Measurements from ENCODE around the gene NCBP3. TPM values are rescaled to one million over a fixed set of nuclear protein-coding genes. Genes with fewer than 3 reads are reported as not detected.

The NCBP3 gene, protein sequence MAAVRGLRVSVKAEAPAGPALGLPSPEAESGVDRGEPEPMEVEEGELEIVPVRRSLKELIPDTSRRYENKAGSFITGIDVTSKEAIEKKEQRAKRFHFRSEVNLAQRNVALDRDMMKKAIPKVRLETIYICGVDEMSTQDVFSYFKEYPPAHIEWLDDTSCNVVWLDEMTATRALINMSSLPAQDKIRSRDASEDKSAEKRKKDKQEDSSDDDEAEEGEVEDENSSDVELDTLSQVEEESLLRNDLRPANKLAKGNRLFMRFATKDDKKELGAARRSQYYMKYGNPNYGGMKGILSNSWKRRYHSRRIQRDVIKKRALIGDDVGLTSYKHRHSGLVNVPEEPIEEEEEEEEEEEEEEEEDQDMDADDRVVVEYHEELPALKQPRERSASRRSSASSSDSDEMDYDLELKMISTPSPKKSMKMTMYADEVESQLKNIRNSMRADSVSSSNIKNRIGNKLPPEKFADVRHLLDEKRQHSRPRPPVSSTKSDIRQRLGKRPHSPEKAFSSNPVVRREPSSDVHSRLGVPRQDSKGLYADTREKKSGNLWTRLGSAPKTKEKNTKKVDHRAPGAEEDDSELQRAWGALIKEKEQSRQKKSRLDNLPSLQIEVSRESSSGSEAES
- total RNA-seq (10 to 100 TPM; 23.8 to 38.5 TPM), polyA plus RNA-seq (ENCODE audit: insufficient read length in 2 of 2) (10 to 100 TPM; 49.9 to 63.2 TPM)
- long read RNA-seq, donor 1, full-length matches to known transcripts, result 1 of 1 reads
- long read RNA-seq, donor 1, partial matches to known transcripts, result 0 of 1 reads
- long read RNA-seq, donor 1, other reads (novel, unspliced or antisense), result 0 of 1 reads
- long read RNA-seq, donor 2, partial matches to known transcripts, result 0 of 1 reads
- long read RNA-seq, donor 2, other reads (novel, unspliced or antisense), result 0 of 1 reads
- long read RNA-seq, donor 3, full-length matches to known transcripts, result 2 of 2 reads
- long read RNA-seq, donor 3, partial matches to known transcripts, result 0 of 2 reads
- long read RNA-seq, donor 3, other reads (novel, unspliced or antisense), result 0 of 2 reads
- long read RNA-seq, donor 4, partial matches to known transcripts, result 0 of 1 reads
- long read RNA-seq, donor 4, other reads (novel, unspliced or antisense), result 0 of 1 reads

DNA sequence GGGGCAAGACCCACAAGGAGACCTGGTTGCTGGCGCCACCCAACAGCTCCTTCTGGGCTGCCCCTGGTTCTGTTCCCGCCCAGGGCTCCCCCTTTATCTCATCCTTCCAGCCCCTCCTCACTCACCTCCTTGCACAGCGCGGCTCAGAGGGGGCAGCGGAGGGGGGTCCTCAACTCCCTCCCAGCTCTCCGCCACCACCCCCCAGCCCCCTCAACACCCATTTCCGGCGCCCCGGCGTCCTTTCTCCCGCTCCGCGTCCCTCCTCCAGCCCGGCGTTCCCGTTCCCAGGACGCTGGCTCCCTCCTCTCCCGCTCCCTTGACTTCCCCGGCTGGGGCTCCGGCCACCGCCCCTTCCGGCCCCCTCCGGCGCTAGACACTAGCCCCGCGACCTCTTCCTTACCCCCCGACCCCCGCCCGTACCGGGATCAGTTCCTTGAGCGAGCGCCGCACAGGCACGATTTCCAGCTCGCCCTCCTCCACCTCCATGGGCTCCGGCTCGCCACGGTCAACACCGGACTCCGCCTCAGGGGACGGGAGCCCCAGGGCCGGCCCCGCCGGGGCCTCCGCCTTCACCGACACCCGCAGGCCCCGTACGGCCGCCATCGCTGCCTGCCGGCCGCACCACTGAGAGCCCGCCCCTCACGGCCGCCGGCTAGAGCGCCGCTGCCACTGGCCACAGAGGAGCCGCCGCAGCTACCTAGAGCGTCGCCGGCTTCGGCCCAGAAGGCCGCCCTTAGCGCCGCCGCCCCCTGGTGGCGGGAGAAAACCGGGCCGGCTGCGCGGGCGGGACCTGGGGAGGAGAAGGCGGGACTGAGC lies at the start of gene NCBP3:
TSS of gene NCBP3 (minus strand) at position 626 of the 816 bp plus-strand sequence. CDS start at position 603, 23 bp downstream.
- Histone ChIP-seq H3K4me1 (ENCODE audit: control insufficient read depth, insufficient read depth, low read length) (peaks cover 10% of the 10 kb centered on the region), H3K36me3 (ENCODE audit: control insufficient read depth, insufficient read depth, low read length) (peaks cover 25% of the 10 kb centered on the region), H3K27me3 (ENCODE audit: control insufficient read depth, insufficient read depth, low read length) (no peaks in the 10 kb centered on the region), H3K27ac (ENCODE audit: low read depth, low read length) (peak within 1 kb of the TSS; percentile 80), H3K9me3 (ENCODE audit: control insufficient read depth, insufficient read depth, low read length) (no peaks in the 10 kb centered on the region), H3K4me3 (ENCODE audit: low read depth, low read length) (peak within 1 kb of the TSS; percentile 77)
- under 1% methylated on average over 75 of the region's 76 CpGs for WGBS (ENCODE audit: insufficient coverage)
- DNase-seq (ENCODE audit: low read depth in 4 of 6, low spot score in 6 of 6), result peak; percentile 80 to 98 (median 93)

DNA sequence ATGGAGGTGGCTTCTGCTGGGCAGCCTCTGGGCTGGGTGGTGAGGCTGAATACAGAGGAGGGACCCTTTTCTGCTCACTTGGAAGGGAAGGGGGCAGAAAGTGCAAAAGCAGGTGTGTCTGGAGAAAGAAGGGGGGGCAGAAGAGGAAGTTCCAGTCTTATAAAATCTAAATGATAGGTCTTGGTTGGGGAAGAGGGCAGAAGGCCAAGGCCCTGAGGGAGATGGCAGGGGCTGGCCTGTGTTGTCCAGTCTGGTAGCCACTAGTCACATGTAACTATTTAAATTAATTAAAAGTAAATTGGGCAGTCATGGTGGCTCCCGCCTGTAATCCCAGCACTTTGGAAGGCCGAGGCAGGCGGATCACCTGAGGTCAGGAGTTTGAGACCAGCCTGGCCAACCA lies 49.3 kb upstream of the NCBP3 start:
- H3K9me3 ChIP-seq (ENCODE audit: control insufficient read depth, insufficient read depth, low read length), result no peaks in the 10 kb centered on the region
- no peak for DNase-seq (ENCODE audit: low read depth in 4 of 6, low spot score in 6 of 6)
- no peak overlapping the region for H3K4me3 ChIP-seq (ENCODE audit: low read depth, low read length)
- no CpG with 5 or more reads among the region's 3 CpGs for WGBS (ENCODE audit: insufficient coverage)
- no peaks in the 10 kb centered on the region for H3K36me3 ChIP-seq (ENCODE audit: control insufficient read depth, insufficient read depth, low read length)
- H3K27ac ChIP-seq (ENCODE audit: low read depth, low read length), result no peak overlapping the region
- H3K4me1 ChIP-seq (ENCODE audit: control insufficient read depth, insufficient read depth, low read length), result peaks cover 47% of the 10 kb centered on the region
- H3K27me3 ChIP-seq (ENCODE audit: control insufficient read depth, insufficient read depth, low read length), result no peaks in the 10 kb centered on the region

DNA sequence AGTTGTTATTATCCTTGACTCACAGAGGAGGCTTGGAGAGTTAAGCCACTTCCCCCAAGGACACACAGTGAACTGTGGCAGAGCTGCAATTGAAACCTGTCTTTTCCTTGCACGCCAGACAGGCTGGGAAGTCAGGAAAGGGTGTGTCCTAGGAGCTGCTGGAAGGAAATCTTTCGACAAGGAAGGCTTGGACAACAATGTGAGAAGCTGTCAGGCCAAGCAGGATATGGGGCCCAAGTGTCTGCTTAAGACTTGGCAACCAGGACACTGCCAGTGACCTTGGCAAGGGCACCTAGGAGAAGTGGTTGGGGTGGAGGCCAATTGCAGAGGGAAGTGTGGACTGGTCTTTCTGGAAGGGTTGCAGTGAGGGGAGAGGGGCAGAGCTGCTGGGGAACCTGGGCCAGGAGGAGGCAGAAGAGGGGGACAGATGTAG lies 48.9 kb upstream of the NCBP3 start:
- Histone ChIP-seq H3K9me3 (ENCODE audit: control insufficient read depth, insufficient read depth, low read length) (no peaks in the 10 kb centered on the region), H3K4me3 (ENCODE audit: low read depth, low read length) (no peak overlapping the region), H3K36me3 (ENCODE audit: control insufficient read depth, insufficient read depth, low read length) (no peaks in the 10 kb centered on the region), H3K27ac (ENCODE audit: low read depth, low read length) (no peak overlapping the region), H3K27me3 (ENCODE audit: control insufficient read depth, insufficient read depth, low read length) (no peaks in the 10 kb centered on the region), H3K4me1 (ENCODE audit: control insufficient read depth, insufficient read depth, low read length) (peaks cover 51% of the 10 kb centered on the region)
- peak in 1 of 6 donors; percentile 47 for DNase-seq (ENCODE audit: low read depth in 4 of 6, low spot score in 6 of 6)
- 56% methylated on average over 2 of the region's 2 CpGs for WGBS (ENCODE audit: insufficient coverage)

DNA sequence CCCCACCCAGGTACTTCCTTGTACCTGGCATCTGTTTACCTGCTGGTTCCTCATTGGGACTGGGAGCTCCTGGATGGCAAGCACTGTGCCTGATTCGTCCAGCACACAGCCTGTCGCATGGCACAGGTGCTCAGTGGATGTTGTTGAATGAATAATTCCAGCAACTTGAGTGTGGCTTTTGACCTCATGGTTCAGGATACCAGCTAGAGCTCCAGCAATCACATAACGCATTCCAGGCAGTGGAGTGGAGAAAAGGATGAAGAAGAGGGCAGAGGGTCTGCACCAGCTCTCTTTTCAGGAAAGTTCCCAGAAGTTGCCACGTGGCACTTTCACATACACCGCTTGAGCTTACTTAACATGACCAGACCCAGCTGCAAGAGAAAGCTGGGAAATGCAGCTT lies 48.1 kb upstream of the NCBP3 start:
- WGBS (ENCODE audit: insufficient coverage), result 90% methylated on average over 4 of the region's 5 CpGs
- Histone ChIP-seq H3K27me3 (ENCODE audit: control insufficient read depth, insufficient read depth, low read length) (no peaks in the 10 kb centered on the region), H3K9me3 (ENCODE audit: control insufficient read depth, insufficient read depth, low read length) (no peaks in the 10 kb centered on the region), H3K4me3 (ENCODE audit: low read depth, low read length) (no peak overlapping the region), H3K36me3 (ENCODE audit: control insufficient read depth, insufficient read depth, low read length) (peaks cover 5% of the 10 kb centered on the region), H3K4me1 (ENCODE audit: control insufficient read depth, insufficient read depth, low read length) (peaks cover 58% of the 10 kb centered on the region), H3K27ac (ENCODE audit: low read depth, low read length) (no peak overlapping the region)
- no peak for DNase-seq (ENCODE audit: low read depth in 4 of 6, low spot score in 6 of 6)

DNA sequence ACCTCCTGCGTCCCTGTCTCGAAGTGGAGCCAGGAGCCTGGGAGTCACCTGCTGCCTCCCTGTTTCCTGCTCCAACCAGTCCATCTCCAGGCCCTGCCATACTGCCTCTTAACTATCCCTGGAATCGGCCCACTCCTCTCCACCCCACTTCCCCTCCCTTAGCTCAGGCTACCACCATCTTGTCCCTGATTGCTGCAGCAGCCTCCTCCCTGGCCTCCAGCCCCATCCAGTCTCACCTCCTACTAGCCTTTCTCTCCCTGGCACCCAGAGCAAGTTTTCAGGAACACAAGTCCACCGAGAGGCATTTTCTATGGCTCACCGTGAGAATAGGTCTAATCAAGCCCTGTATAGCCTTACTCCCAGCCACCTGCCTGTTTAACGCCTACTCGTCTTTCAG lies 47.7 kb upstream of the NCBP3 start:
- Histone ChIP-seq H3K27ac (ENCODE audit: low read depth, low read length) (no peak overlapping the region), H3K36me3 (ENCODE audit: control insufficient read depth, insufficient read depth, low read length) (peaks cover 5% of the 10 kb centered on the region), H3K4me1 (ENCODE audit: control insufficient read depth, insufficient read depth, low read length) (peaks cover 63% of the 10 kb centered on the region), H3K27me3 (ENCODE audit: control insufficient read depth, insufficient read depth, low read length) (no peaks in the 10 kb centered on the region), H3K4me3 (ENCODE audit: low read depth, low read length) (no peak overlapping the region), H3K9me3 (ENCODE audit: control insufficient read depth, insufficient read depth, low read length) (no peaks in the 10 kb centered on the region)
- DNase-seq (ENCODE audit: low read depth in 4 of 6, low spot score in 6 of 6), result no peak
- WGBS (ENCODE audit: insufficient coverage), result 80% methylated on average over 7 of the region's 7 CpGs

DNA sequence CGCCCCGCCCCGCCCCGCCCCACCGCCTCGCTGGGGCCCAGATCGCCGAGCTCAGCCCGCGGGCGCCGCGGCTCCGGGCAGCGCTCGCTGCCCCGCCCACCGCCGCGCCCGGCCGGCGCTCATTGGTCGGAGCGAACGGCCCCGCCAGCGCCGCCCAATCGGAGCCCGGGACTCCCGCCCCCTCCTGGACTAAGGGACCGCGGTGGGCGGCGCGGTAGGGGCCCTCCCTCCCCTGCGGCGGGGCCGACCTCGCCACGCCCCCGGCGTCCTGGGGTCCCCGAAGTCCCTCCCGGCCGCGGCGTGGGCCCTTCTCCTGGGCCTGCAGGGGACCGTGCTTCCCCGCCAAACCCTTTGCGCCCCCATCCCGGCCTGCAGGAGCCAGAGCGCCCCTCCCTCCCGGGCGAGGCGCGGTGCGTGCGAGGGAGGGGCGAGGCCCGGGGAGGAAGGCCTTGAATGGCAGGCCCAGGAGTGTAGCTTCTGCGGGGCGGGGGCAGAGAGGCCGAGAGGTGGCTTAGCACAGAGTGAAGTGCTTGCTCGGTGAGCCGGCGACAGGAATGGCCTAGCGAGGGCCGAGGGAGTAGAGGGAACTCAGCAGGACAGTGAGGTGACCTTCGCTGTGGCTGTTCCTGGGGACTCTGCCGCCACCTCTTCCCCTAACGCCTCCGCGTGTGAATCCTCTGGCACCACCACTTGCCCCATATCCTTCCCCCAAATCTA lies 47.1 kb upstream of the NCBP3 start, which contains the start of gene CAMKK1:
TSS of gene CAMKK1 (minus strand) at position 51 of the 717 bp plus-strand sequence. CDS start 7,366 bp downstream, outside the sequence.
- no peak within 1 kb of the TSS for H3K27ac ChIP-seq (ENCODE audit: low read depth, low read length)
- no peaks in the 10 kb centered on the region for H3K9me3 ChIP-seq (ENCODE audit: control insufficient read depth, insufficient read depth, low read length)
- peak within 1 kb of the TSS; percentile 41 for H3K4me3 ChIP-seq (ENCODE audit: low read depth, low read length)
- WGBS (ENCODE audit: insufficient coverage), result 2% methylated on average over 73 of the region's 75 CpGs
- H3K27me3 ChIP-seq (ENCODE audit: control insufficient read depth, insufficient read depth, low read length), result no peaks in the 10 kb centered on the region
- peak in 5 of 6 donors; percentile 70 to 96 (median 83) for DNase-seq (ENCODE audit: low read depth in 4 of 6, low spot score in 6 of 6)
- H3K36me3 ChIP-seq (ENCODE audit: control insufficient read depth, insufficient read depth, low read length), result peaks cover 5% of the 10 kb centered on the region
- H3K4me1 ChIP-seq (ENCODE audit: control insufficient read depth, insufficient read depth, low read length), result peaks cover 69% of the 10 kb centered on the region

DNA sequence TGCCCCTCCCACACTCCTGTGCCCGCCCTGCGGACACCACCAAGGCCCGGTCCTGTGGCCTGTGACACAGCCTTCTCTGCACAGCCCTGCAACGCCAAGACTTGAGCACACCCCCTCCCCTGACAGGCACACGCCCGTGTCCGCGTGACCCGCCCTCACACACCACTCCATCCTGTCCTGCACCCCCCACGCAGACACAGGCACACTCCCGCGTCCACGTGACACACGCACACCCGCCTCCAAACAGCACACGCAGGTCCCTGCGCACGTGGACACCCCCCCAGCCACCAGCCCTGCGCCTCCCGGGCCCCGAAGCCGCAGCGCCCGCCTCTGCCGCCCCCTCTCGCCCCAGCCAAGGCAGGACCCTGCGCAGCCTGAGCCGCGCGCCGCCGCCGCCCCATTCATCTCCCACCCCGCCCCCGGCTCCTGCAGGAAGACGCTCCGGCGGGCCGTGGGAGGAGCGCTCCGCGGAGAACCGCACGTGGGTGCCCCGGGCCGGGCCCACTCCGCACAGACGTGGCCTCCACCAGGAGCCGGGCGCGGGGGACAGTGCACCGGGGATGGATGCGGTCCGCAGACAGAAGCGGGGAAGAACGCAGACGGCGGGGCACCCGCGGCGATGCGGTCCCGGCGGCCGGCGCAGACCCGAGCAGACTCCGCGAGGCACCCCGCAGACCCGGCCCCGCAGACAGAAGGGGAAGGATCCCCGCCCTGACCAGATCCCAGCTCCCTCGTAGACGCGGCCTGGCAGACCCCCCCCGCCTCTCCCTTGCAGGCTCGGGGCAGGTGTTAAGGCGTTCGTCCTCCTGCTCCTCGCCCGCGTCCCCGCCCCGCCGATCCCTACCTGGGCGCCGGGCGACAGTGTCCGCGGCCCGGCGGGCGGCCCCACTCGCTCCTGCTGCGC lies 46.3 kb upstream of the NCBP3 start:
- peak in 2 of 6 donors; percentile 72 to 82 for DNase-seq (ENCODE audit: low read depth in 4 of 6, low spot score in 6 of 6)

DNA sequence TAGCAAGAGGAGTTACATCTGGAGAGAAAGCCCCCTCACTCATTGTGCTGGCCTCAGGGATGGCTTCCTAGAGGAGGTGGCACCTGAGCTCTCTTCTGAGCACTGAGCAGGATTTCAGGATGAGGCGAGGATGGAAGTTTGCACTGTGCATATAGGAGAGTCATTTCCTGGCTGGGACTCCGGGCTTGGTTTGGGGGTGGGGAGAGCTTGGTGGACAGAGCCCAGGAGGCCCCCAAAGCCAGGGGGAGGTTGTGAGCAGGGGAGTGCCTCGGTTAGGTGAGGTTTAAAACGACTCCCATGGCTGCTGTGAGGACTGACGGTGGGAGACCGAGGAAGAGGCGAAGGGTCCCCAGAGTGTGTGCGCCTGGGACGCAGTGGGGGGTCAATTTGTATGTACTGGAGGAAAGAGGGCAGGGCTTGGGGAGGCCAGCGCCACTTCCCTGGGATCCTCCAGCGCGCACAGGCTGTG lies 45.6 kb upstream of the NCBP3 start:
- H3K27me3 ChIP-seq (ENCODE audit: control insufficient read depth, insufficient read depth, low read length), result no peaks in the 10 kb centered on the region
- H3K4me3 ChIP-seq (ENCODE audit: low read depth, low read length), result peak overlapping the region; percentile 27
- no peak for DNase-seq (ENCODE audit: low read depth in 4 of 6, low spot score in 6 of 6)
- 20% methylated on average over 12 of the region's 12 CpGs for WGBS (ENCODE audit: insufficient coverage)
- peaks cover 79% of the 10 kb centered on the region for H3K4me1 ChIP-seq (ENCODE audit: control insufficient read depth, insufficient read depth, low read length)
- H3K27ac ChIP-seq (ENCODE audit: low read depth, low read length), result no peak overlapping the region
- H3K36me3 ChIP-seq (ENCODE audit: control insufficient read depth, insufficient read depth, low read length), result peaks cover 5% of the 10 kb centered on the region
- no peaks in the 10 kb centered on the region for H3K9me3 ChIP-seq (ENCODE audit: control insufficient read depth, insufficient read depth, low read length)

More for the DNA sequence above, 46.3 kb upstream of the NCBP3 start:
- under 1% methylated on average over 96 of the region's 96 CpGs for WGBS (ENCODE audit: insufficient coverage)
- H3K9me3 ChIP-seq (ENCODE audit: control insufficient read depth, insufficient read depth, low read length), result no peaks in the 10 kb centered on the region
- H3K36me3 ChIP-seq (ENCODE audit: control insufficient read depth, insufficient read depth, low read length), result peaks cover 5% of the 10 kb centered on the region
- H3K27me3 ChIP-seq (ENCODE audit: control insufficient read depth, insufficient read depth, low read length), result no peaks in the 10 kb centered on the region
- peak overlapping the region; percentile 41 for H3K4me3 ChIP-seq (ENCODE audit: low read depth, low read length)
- no peak overlapping the region for H3K27ac ChIP-seq (ENCODE audit: low read depth, low read length)
- H3K4me1 ChIP-seq (ENCODE audit: control insufficient read depth, insufficient read depth, low read length), result peaks cover 76% of the 10 kb centered on the region
